GM10248 (cell line): ENCODE results near the gene CPED1.

Source experiments
- CTCF ChIA-PET: fragments of 300-600 bp; sonication (Branson Sonifier 250); formaldehyde crosslinking; extraction: SDS; loops from one replicate; lab custom pipeline; 2021; ENCODE audit warnings: antibody characterized with exemption; lab: Yijun Ruan, JAX
- POLR2A ChIA-PET: fragments of 350-650 bp; sonication (Branson Sonifier 250); formaldehyde crosslinking; extraction: SDS; loops from one replicate; lab custom pipeline; 2020; ENCODE audit warnings: antibody characterized with exemption; lab: Yijun Ruan, JAX
- DNase-seq: peaks from one replicate; pipeline ENCODE4 v3.0.0; 2012; ENCODE audit errors: extremely low spot score
- TF ChIP-seq, protein P1 (sequence below): IDR thresholded peaks from 2 replicates; pipeline ENCODE4 v1.5.1; 2012; ENCODE audit warnings: mild to moderate bottlenecking, low read depth; ENCODE audit errors: extremely low read depth, missing control alignments, control extremely low read depth

CPED1 gene

DNA sequence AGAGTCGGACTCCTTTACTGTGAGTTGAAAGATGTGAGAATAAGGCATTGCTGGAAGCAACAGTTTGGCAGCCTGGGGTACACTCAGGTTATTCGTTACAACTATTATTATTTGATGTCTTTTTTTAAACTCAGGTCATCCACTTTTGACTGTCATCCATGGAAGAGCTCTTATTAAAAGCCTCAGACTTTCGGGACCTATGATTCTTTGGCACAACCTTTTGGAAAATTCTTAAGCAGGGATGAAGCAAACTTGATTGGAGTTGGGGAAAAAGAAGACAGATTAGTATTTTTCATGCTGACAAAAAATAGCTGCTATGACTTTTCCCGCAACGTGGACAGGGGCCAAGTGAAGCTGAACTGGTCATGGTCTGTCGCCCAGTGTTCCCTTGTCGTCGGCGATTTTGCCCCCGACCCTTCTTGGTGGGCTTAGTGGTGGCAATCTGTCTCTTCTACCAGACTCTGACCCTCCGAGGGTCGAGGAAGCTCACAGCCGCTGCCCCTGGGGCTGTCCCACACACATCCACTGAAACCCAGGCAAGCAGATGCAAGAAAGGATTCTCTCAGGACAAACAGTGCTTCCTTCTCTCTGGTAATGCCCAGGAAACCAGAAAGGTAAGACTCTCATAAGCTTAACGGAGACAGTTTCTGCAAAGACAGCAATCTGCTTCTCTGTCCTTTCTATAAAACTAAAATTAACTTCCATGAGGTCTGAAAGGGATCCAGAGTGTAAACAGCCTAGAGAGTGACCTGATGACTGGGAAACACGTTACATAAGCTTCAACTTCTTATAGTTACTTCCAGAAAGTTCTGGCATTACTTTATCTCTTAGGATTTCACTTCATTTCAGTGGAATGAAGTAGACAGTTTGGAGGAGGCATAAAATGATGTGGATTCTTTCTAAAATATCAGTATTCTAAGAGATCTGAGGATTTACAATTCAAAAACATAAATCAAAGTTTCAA is 1.0 kb downstream of the CPED1 start:
- TF ChIP-seq, protein P1, sequence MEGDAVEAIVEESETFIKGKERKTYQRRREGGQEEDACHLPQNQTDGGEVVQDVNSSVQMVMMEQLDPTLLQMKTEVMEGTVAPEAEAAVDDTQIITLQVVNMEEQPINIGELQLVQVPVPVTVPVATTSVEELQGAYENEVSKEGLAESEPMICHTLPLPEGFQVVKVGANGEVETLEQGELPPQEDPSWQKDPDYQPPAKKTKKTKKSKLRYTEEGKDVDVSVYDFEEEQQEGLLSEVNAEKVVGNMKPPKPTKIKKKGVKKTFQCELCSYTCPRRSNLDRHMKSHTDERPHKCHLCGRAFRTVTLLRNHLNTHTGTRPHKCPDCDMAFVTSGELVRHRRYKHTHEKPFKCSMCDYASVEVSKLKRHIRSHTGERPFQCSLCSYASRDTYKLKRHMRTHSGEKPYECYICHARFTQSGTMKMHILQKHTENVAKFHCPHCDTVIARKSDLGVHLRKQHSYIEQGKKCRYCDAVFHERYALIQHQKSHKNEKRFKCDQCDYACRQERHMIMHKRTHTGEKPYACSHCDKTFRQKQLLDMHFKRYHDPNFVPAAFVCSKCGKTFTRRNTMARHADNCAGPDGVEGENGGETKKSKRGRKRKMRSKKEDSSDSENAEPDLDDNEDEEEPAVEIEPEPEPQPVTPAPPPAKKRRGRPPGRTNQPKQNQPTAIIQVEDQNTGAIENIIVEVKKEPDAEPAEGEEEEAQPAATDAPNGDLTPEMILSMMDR = no peak
- ChIA-PET POLR2A (no interaction called here), CTCF (interaction anchor here (0.8 to 7.5 kb wide), 14 partner anchors 10 to 381 kb away, joined by 3 to 75 read pairs (median 10); no protein-coding TSS in a partner anchor)
- DNase-seq = no peak

DNA sequence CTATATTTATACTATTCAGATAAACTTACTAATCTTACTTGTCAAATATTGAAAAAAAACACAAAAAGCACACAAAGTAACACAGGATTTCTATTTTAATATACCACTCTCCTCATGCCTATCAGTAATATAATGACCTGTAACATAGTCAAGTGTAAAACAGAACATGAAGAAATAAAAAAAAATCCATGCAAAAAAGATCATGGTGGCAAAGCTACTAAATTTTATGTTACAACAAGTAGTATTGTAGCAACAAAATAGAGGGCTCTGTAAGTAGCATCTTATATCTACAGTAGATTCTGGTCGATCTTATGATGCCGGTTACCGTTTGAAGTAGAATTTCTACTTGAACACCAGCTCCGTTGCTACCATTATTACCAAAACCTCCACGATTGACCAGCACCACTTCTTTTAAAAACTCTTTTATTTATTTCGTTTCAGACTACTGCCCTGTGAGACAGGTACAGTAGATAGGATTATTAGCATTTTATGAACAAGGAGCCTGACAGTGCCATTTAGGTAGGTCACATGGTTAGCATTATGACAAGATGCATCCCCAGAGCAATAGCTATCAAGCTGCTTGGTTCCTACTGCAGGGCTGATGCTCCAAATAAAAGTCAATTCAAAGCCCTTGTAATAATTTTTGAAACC is 2.1 kb downstream of the CPED1 start:
- TF ChIP-seq, protein P1 = no peak
- CTCF ChIA-PET = interaction anchor here (0.9 to 7.5 kb wide), 6 partner anchors 9 to 377 kb away, joined by 3 to 75 read pairs (median 10); no protein-coding TSS in a partner anchor
- no peak for DNase-seq
- POLR2A ChIA-PET = no interaction called here

DNA sequence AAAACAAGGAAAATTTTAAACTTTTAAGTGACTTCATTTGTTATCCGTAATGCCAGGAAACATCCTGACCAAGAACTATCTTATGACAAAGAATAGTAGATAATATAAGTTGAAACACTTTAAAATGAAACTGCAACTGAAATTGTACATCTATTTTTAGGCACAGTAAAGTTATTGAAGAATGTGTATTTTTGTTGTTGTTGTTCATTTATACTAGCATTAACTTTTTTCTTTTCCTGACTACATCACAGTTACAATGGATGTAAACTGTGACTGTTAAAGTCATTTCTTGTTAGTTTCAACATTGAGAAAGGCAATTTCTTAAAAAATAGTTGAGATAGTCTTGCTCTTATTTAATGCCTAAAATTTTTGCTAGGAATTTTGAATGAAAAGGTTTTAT is 2.6 kb downstream of the CPED1 start:
- DNase-seq = no peak
- ChIA-PET POLR2A (no interaction called here), CTCF (interaction anchor here (0.9 to 7.5 kb wide), 4 partner anchors 8 to 199 kb away, joined by 3 to 75 read pairs (median 38); no protein-coding TSS in a partner anchor)
- TF ChIP-seq, protein P1 = no peak

DNA sequence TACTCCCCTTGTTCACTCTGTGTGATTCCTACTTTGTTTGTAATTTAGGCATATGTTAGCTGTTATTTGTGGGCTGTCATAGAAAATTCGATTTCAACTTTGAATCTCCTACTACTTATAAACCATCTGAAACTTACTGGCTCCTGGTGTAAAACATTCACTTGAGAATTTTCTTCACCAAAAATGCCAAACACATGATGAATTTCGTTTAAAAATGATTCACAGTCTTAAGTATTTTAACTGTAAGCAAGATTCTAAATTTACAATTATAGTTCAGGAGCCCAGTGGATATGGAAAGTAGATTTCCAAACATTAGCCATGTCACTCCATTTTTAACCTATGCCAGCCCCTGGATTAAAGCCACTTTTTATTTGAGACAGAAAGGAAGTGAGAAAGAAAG is 3.1 kb downstream of the CPED1 start:
- POLR2A ChIA-PET = no interaction called here
- DNase-seq = no peak
- TF ChIP-seq, protein P1 = no peak
- CTCF ChIA-PET = interaction anchor here (0.9 to 7.5 kb wide), 5 partner anchors 8 to 200 kb away, joined by 3 to 75 read pairs (median 3); no protein-coding TSS in a partner anchor

DNA sequence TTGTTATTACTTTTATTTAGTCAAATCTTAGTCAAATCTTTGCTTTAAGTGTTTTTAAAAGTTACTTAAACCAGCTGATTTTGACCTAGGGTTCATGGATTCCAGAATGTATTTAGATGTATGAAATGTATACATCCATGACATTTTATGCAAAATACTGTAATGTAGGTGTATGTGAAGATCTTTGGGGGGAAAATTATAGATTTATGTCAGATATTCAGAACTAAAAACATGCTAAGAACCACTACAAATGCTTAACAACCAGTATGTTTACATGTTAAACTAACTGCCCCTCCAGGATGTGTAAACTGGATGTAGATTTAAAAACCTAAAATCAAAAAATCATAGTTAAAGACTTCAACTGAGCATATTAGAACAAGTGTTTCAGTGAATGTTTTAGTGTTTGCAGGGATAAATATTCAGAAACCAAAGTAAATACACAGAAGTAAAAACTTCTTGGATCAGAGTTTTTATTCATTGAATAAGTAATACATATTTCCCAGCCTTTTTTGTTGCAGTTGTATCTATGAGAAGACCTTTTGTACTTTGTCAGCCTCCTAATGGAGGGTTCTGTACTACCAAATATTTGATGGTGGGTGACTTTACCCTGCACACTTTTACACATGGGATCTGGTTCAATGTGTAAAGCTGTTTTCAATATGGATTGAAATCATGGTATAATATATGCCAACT is 3.9 kb downstream of the CPED1 start:
- POLR2A ChIA-PET = no interaction called here
- no peak for DNase-seq
- TF ChIP-seq, protein P1 = no peak
- CTCF ChIA-PET = interaction anchor here (1.0 kb wide), 1 partner anchor 18 kb away, joined by 3 read pairs; no protein-coding TSS in a partner anchor
